Activated CD4-positive, alpha-beta T cell treated with anti-CD3 and anti-CD28 coated beads for 24 hours (primary cell): ENCODE measurements around the gene SELENON.

ENCODE experiments used
- DNase-seq, 2 donors: peaks; one replicate each; pipeline ENCODE4 v3.0.0-alpha.2; 2020; ENCODE audit warnings: low read depth in 2 of 2

Gene SELENON

DNA sequence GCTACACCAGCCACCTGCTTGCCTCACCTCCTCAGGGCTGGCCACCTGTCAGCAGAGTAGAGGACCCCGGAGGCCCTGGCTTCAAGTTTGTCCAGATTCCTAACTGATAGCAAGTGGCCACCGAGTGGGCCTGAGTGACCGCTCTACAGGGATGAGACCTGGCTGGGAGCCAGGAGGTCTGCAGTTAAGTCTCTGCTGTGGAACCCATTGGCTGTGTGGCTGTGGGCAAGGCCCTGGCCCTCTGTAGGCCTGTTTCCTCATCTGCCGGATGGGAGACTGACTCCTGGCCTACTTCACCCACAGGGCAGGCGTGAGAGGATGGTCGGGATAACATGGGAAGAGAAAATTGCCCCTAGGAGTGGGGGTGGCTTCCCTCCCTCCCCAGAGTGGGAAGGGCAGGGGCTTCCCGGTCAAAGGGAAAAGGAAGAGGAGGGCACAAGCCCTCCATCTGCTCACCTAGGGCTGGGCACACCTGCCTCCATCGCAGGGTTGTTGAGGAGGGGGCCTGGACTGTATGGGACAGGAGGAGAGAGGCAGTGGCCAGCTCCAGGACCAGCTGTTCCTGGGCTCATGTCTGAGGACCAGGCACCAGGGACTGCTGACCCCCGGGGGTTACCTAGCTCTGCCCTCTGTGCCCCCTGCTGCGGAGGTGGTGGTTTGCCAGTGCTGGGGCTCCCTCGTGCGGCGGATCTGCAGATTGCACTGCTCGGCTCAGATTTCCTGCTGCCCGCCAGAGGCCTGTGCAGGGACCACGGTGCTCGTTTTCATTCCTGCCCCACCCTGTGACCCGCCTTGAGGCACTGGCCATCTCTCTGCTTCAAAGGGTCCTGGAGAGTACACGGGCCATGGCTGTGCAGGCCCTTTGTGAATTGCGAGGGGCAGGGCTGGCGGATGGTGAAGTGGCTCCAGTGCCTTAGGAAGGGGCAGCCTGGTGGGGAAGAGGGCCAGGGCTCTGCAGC is 10.6 kb downstream of the SELENON start:
- peak; percentile 76 to 82 for DNase-seq

DNA sequence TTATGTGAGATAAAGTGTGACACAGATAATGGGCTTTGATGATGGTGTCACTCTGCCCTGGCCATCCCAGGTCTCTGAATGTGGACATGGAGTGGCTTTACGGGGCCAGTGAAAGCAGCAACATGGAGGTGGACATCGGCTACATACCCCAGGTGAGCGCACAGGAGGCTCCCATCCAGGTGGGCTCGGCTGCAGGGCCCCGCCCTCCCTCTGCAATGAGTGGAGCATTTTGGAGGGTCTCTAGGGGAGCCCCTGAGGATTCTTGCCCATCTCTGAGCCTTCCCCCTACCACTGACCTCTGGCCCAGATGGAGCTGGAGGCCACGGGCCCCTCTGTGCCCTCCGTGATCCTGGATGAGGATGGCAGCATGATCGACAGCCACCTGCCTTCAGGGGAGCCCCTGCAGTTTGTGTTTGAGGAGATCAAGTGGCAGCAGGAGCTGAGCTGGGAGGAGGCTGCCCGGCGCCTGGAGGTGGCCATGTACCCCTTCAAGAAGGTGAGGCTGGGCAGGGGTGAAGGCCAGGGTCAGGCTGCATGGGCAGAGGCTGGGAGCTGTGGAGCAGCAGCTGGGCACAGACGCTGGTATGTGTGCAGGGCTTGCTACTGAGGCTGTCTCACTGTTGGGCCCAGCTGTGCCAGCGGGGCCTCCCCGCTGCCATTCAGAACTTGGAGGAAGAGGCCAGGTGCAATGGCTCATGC is 11.5 kb downstream of the SELENON start:
- DNase-seq = no peak

DNA sequence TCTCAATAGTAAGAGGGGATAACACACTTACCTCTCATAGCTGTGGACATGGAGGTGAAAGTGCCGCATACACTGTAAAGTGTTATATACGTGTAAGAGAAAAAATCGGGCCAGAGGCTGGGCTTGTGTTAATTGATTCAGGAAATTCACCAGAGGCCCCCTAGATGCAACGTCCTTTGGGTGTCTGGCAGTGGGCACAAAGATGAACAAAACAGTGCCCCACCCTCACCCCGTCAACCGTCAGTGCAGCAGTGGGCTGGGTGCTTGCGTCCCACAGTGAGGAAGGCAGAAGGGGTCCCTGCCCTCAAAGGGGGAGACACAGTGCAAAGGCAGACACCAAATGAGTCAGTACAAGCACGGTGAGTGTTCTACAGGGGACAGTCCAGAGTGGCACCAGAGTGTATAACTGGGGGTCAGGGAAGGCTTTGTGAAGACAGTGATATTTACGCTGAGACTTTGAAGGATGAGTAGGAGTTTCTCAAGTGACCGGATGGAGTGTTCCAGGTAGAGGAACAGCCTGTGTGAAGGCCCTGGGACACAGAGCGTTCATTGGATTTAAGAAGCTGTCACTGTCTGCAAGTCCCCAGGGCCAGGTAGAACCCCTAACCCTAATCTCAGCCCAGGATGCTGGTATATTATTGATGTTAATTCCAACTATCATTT is 13.2 kb downstream of the SELENON start:
- no peak for DNase-seq

DNA sequence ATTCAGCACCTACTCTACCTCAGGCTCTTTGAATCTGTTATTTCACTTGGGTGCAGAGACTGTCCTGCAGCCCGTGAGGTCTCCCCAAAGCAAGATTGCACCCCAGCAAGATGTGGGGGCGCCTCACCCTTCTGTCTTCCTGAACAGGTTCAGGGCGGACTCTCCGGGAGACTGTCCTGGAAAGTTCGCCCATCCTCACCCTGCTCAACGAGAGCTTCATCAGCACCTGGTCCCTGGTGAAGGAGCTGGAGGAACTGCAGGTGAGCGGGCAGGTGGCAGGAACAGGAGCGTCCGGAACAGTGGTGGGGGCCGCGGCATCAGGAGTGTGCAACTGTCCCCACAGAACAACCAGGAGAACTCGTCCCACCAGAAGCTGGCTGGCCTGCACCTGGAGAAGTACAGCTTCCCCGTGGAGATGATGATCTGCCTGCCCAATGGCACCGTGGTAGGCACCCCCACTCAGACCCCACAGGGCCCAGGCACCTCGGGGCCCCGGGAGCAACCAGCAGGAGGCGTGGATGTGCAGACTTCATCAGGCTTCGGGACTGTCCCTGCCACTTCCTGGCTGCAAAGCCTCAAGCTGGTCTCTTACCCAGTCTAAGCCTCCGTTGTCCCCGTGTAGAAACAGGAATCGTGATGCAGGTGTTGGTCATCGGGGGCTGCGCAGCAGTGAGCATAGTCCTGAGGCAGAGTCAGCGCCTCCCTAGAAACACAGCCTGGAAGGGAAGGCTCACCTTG is 13.9 kb downstream of the SELENON start:
- DNase-seq = no peak

DNA sequence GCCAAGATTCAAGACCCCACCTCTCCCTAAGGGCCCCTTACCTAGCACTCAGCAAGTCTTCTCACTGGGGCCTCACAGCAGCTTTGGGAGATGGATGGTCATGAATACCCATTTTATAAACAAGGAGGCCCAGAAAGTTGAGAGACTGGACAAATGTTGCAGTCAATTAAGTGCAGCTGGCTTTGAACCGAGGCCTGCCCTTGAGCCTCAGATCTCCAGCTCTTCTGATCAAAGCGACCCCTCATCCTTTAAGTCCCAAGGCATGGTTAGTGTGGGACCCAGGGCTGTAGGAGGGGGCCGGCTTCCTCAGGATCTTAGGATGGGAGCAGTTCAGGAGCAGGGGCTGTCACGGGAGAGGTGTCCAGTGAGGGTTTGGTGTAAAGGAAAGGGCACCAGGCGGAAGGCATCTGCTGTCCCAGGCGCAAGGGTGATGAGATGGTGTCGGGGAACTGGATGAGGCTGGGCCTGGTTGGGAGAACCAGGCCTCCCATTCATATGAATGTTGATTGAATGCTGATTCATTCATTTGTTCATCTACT is 14.6 kb downstream of the SELENON start:
- DNase-seq = no peak

DNA sequence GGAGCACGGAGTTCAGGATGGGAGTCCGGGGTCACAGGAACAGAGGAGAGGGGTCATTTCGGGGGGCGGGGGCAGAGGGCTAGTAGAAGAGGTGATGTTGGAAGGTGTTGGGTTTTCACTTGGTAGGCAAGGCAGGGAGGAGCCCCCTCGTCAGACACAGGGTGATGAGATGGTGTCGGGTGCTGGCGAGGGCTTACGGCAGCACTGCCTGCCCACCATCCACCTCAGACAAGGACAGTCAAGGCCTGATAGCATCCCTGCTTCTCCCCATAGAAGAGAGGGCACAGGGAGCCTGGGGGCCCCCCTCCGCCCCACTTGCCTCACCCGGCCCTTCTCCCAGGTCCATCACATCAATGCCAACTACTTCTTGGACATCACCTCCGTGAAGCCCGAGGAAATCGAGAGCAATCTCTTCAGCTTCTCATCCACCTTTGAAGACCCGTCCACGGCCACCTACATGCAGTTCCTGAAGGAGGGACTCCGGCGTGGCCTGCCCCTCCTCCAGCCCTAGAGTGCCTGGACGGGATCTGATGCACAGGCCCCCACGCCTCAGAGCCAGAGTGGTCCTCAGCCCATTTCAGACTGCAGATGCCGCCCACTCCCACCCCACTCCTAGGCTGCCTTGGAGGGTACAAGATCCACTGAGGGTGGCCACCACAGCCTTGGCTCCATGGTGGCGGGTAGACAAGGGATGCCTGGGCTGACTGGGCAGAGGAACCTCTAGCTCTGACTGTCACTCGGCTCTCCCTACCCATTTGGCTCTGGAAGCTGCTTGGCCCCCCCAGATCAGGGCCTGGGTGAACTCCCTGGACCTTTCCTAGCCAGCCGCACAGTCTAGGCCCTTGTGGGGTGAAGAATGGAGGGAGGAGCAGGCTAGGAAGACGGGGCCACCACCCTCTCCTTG is 15.5 kb downstream of the SELENON start:
- no peak for DNase-seq

DNA sequence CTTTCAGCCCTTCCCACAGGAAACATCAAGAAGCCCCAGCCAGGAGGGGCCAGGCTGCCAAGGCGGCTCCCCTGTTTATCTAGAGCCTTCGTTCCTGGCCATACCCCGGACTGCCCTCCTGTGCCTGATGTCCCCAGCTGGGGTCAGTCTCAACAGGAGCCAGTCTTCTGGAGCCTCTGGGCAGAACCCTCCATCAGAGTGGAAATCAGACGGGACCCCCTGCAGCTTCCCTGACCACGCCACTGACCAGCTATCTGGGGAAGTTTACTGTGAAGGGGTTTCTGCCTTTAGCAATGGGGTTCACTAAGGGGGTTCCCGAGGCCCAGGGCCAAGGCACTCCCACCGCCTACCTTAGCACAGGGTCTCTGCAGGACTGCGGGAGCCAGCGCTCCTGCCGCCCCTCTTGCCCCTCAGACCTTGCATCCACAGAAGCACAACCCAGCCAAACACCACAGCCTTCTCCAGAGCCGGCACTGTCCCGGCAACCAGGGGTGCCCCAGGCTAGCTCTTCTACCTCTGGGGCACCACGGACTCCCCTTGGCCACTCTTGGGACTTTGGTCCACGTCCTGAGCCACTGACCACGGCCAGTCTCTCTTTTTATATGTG is 16.2 kb downstream of the SELENON start:
- DNase-seq = no peak

DNA sequence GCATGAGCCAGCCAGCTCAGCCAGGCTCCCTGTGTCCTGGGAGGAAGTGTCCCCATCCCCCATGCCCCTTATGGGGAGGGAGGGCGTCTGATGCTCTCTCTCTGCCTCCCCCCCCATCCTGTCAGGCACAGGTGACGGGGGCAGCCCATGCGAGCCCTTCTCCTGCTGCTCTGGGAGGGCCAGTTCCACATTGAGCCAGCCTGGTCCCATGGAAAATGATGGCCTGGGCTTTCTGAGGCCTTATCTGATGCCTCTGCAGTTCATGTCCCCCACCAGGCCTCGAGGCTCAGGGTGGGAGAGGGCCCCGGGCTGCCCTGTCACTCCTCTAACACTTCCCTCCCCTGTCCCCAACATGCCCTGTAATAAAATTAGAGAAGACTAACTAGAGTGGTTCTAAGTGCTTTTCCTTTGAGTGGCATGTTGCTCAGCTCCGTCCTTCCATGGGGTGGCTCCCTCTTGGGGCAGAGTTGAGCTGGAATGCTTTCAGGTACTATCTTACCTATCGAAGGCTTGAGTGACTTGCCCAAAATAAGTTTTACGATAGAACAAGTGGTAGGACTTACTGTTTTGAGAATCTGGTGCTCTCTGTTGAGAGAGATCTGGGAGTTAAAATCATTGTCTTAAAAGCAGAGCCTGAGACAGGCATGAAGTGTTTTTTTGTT is 18.0 kb downstream of the SELENON start:
- DNase-seq = no peak

DNA sequence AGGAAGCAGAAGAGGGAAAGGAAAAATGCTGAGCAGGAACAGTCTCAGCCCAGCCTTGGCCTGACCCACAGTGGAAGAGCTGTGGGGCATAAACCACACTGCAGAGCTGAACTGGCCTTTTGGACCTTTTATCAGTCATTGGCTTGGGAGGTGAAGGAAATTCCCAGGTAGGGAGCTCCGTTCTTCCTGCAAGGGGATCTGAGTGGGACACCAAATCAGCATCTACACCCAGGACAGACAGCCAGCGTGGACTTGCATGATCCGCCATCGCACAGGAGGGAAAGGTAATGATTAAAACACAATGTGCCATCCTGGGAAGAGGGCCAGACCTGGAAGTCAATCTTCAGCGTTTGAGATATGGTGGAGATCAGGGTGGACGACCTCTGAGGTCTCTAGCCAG is 18.6 kb downstream of the SELENON start:
- DNase-seq = no peak

DNA sequence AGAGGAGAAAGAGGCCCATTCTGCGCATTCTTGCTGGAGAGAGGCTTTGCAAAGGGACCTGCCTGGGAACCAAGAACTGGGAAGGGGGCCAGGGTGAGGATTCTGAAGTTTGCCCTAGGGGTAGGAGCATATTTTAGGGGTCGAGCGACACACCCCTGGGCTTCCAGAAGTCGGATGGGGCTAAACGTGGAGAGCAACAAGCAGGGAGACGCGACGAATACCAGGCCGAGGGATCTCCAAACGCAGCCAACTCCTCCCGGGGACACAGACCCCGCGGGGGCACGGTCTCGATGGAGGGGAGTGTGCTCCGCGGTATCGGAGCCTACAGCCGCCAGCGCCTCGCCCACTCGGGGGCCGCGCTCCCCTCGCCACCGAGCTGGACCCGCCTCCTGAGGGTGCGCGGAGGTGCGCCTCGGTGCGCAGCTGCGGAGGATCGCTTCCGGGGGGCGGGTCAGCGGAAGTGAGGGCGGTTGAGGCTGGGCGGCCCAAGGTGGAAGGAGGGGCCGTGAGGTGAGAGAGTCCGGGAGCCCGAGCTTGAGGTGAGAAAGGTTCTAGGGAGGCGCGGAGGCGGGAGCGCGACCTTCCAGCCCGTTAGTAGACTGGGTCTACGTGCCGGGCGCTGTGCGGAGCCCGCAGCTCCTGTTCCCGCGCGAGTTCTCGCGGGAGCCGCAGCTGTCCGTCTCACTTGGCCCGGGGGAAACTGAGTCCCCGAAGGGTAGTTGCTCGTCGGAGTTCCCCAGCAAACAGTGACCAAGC is 19.7 kb downstream of the SELENON start, which contains the start of gene MTFR1L:
MTFR1L (plus strand) TSS at position 464 of the 756 bp plus-strand sequence. CDS start 3,151 bp downstream, outside the sequence.
- DNase-seq = peak; percentile 89 to 91

DNA sequence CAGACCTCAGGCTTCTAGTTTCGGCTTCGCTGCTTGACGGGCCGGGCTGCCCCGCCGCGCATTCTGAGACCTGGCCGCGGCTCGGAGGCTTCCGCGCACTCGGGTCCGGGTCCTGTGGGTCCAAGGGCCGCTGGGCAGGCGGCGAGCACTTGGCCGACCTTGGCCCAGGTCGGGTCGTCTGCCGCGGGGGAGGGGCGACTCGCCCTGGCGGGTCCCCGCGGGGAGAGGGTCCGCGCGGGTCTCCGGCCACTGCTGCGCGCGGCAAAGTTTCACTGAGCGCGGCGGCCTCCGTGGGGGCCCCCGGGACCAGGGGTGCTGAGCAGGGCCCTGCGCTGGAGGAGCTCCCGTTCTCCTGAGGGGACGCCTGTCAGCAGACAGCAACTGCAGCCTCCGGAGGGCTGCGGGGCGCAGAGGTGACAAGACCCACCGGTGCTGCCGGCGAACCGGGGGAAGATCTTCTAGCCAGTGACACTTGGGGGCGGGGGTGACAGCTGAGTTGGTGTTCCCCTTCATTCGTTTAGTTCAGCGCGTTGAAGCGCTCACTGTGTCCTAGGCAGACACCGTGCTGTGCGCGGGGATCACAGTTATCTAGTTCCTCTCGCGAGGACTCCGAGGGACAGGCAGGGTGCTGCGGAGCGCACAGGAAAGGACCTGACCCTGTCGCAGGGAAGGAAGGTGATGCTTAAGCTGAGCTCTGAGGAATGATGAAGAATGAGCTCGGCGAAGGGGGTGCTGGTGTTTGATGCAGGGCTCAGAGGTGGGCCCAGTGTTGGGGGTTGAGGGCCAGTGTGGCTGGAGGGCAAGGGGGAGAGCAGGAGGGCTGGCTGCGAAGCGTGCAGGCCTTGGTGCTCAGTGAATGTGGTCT is 20.5 kb downstream of the SELENON start:
- DNase-seq = peak in 1 of 2 donors; percentile 49

DNA sequence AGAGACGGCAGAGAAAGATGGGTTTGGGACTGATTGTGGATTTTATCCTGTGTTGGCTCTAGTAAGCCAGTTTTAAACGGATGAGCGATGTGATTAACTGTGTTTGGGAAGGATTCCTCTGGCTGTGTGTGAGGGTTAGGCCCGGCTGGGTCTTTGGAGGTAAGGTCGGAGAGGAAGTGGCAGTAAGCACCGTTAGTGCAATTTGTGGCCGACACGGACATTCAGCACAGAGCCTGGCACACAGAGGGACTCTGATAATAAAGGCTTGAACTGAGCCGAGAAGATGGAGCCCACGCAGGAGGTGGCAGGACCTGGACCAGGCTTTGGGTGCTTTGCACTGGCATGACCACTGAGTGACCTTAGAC is 21.1 kb downstream of the SELENON start:
- no peak for DNase-seq

DNA sequence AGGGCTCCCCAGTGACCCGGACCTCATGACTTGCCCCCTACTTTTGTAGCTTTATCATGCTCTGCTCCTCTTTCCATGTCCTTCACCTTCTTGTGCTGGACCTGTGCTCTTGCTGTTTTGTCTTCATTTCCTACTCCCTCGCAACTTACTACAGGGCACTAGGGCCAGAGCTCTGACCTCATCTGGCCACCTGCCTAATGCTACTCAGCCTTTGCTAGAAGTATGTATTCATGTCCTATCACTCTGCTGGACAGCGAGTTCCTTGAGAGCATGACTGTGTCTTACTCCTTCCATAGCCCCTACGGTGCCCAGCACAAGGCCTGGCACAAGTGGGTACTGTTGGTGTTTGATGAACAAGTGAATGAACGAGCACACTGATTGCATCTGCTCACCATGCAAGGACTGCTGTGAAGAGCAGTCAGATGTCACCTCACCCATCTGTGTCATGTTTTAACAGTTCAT is 21.7 kb downstream of the SELENON start:
- no peak for DNase-seq

DNA sequence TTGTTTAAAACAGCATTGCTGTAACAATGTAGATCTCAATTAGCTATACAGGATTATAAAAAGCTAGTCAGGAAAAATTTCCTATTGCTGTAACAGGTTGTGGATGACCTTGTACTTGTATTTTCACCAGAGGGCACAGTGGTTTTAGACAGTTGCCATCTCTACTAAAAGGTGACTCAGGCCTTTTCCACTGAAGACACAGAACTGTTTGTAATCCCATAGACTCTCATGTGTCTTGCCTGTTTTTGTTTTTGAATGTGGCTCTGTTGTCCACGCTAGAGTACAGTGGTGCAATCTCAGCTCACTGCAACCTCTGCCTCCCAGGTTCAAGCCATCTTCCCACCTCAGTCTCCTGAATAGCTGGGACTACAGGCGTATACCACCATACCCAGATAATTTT is 25.6 kb downstream of the SELENON start:
- DNase-seq = no peak

DNA sequence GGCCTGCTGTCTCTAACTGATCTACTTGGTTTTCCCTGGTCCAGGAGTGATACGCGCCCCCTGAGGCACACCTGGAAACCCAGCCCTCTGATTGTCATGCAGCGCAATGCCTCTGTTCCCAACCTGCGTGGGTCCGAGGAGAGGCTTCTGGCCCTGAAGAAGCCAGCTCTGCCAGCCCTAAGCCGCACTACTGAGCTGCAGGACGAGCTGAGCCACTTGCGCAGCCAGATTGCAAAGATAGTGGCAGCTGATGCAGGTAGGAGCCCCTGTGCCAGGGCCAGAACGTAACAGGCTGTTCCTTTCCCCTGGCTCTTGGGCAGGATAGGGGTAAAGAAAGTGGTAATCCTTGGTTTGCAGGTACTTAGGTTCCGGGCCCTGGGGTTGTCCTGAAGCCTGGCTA is 26.6 kb downstream of the SELENON start:
- no peak for DNase-seq

DNA sequence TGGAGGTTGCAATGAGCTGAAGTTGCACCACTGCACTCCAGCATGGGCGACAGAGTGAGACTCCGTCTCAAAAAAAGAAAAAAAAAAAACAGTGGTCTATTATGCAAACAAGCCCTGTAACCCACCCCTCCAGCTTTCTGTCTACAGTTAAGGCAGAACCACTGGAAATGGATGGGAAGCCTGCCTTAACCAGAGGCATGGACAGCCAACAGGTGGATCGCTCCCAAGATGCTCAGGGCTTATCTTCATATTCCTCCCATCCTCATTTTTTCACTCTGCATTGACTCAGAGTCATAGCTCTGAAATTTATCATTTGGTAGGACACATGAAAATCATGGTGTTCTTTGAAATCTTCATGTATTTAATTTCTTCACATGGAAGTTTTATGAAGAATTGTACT is 28.5 kb downstream of the SELENON start:
- DNase-seq = no peak

DNA sequence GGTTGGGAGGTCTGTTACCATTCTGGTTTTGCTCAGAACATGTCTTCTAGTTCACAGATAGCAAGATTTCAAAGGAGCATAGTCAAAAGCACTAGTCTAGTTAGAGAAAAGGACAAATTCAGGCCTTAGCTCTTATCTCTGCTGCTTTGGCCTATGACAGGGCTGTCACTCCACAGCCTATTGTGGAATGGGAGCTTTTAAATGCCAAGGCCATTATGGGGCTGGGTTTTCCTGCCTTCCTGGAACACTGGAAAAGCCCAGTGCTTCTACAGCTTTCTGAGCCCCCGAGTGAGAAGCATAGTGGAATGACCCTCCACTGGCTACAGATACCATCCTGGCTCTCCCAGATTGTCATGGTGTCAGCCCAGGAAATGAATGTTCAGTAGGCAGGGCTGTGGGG is 29.1 kb downstream of the SELENON start:
- no peak for DNase-seq
